Peyer's patch (tissue), 4 donors: ENCODE data around the gene IGF1R. TPM values are rescaled to one million over a fixed set of nuclear protein-coding genes. Genes with fewer than 3 reads are reported as not detected.

Experiments
- DNase-seq, 3 donors: peaks; one replicate each; pipeline ENCODE4 v3.0.0-alpha.2; 2017 to 2019
- H3K27ac ChIP-seq, 4 donors: fragments of 200-600 bp; sonication (generic); one replicate each; pipeline ENCODE4 v1.5.1; 2016 to 2019
- H3K27me3 ChIP-seq, 2 donors: fragments of 200-600 bp; sonication (generic); one replicate each; pipeline ENCODE4 v1.5.1; 2019
- H3K36me3 ChIP-seq, 3 donors: fragments of 200-600 bp; sonication (generic); one replicate each; pipeline ENCODE4 v1.5.1; 2016 to 2019
- H3K4me1 ChIP-seq, 4 donors: fragments of 200-600 bp; sonication (generic); one replicate each; pipeline ENCODE4 v1.5.1; 2016 to 2019
- H3K4me3 ChIP-seq, 4 donors: fragments of 200-600 bp; sonication (generic); 1 replicate in 3 of 4; 2 replicates in 1 of 4; pipeline ENCODE4 v1.5.1; 2016 to 2019; ENCODE audit warnings: mild to moderate bottlenecking in 1 of 4
- H3K9me3 ChIP-seq, 4 donors: fragments of 200-600 bp; sonication (generic); one replicate each; pipeline ENCODE4 v1.5.1; 2016 to 2019; ENCODE audit warnings: mild to moderate bottlenecking in 1 of 4
- CTCF ChIP-seq, 6 experiments: fragments of 450-650 bp in 4 of 6; fragments of 200-600 bp in 2 of 6; sonication (generic) in 1 of 6; IDR thresholded peaks; one replicate each; pipeline ENCODE4 v1.5.1; 2017 to 2019; ENCODE audit warnings: antibody characterized with exemption in 6 of 6, mild to moderate bottlenecking in 3 of 6, moderate library complexity in 1 of 6
- POLR2A ChIP-seq, 2 donors: fragments of 450-650 bp; IDR thresholded peaks; one replicate each; pipeline ENCODE4 v1.5.1; 2017; ENCODE audit warnings: antibody characterized with exemption in 2 of 2, mild to moderate bottlenecking in 2 of 2, moderate library complexity in 2 of 2
- total RNA-seq, 4 donors: library from RNA; depleted of rRNA; stranded (reverse); fragments of >200 nt; gene quantifications; one replicate each; pipeline ENCODE4 v1.1.0, GENCODE V29; 2016

IGF1R gene
- total RNA-seq, 4 donors from 2014 or later, result 29.6 to 176 (median 88.1) TPM

DNA sequence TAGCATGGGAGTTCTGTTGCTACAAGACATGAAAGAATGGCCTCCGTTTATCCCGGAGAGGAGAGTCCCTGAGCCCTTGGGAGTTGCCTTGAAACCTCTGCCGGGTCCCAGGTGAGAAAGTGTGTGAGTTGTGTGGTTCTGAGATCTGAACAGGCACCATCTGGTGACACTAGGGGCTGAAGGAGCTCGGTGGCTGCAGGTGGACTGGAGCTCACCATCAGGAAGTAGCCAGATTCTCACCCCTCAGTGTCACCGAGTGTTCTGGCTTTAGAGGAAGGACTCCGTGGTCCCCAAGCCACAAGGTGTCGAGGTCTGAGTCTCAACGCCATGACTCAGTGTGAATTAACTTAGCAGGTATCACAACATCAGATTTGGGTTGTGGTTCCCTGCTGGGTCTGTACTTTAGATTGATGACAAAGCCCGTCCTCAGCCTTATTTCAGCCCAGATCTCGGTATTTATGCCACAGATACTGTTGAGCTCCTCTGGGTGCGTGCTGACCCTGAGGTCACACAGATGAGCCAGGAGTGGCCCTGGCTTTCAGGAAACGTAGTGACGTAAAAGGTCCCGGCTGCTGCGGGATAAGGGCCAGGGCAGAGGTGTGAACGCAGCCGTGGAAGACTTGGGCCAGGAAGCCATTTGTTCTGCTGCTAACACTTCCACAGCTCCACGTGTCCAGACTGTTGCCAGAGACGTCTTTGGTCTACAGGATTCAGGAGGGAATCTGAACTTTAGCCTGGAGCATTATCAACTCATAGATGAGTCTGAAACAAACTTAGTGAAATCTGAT lies 304.9 kb downstream of the IGF1R start:
- DNase-seq, result no peak
- peaks cover 0 to 6% (median 0%) of the 10 kb centered on the region in 4 donors for H3K4me1 ChIP-seq
- H3K36me3 ChIP-seq, result peaks cover 0 to 54% (median 0%) of the 10 kb centered on the region in 3 donors
- H3K4me3 ChIP-seq, result no peak overlapping the region
- peak overlapping the region in 2 of 4 donors; percentile 62 to 74 for H3K27ac ChIP-seq
- no peaks in the 10 kb centered on the region for H3K9me3 ChIP-seq
- H3K27me3 ChIP-seq, result no peaks in the 10 kb centered on the region
- TF ChIP-seq POLR2A (IDR thresholded peaks at IDR 0.05) (no peak), CTCF (IDR thresholded peaks at IDR 0.05) (no peak)

GRCh38 chr15:98953968-98954367 lies 305.6 kb downstream of the IGF1R start:
- DNase-seq, result no peak
- Histone ChIP-seq H3K4me1 (peaks cover 0 to 6% (median 0%) of the 10 kb centered on the region in 4 donors), H3K27ac (peak overlapping the region; percentile 36 to 74 (median 51)), H3K36me3 (peaks cover 0 to 54% (median 0%) of the 10 kb centered on the region in 3 donors), H3K27me3 (no peaks in the 10 kb centered on the region), H3K9me3 (no peaks in the 10 kb centered on the region), H3K4me3 (no peak overlapping the region)
- TF ChIP-seq POLR2A (IDR thresholded peaks at IDR 0.05) (no peak), CTCF (IDR thresholded peaks at IDR 0.05) (no peak)

GRCh38 chr15:98954411-98954810 lies 306.1 kb downstream of the IGF1R start:
- Histone ChIP-seq H3K4me3 (no peak overlapping the region), H3K27ac (peak overlapping the region in 3 of 4 donors; percentile 39 to 74 (median 40)), H3K9me3 (no peaks in the 10 kb centered on the region), H3K36me3 (peaks cover 0 to 55% (median 0%) of the 10 kb centered on the region in 3 donors), H3K27me3 (no peaks in the 10 kb centered on the region), H3K4me1 (peaks cover 0 to 6% (median 0%) of the 10 kb centered on the region in 4 donors)
- peak in 1 of 3 donors; percentile 56 for DNase-seq
- no peak for TF ChIP-seq CTCF (IDR thresholded peaks at IDR 0.05)
- no peak for TF ChIP-seq POLR2A (IDR thresholded peaks at IDR 0.05)

- Histone ChIP-seq H3K27ac (peak overlapping the region in 2 of 4 donors; percentile 23 to 74), H3K4me3 (no peak overlapping the region), H3K9me3 (no peaks in the 10 kb centered on the region), H3K27me3 (no peaks in the 10 kb centered on the region), H3K36me3 (peaks cover 0 to 54% (median 0%) of the 10 kb centered on the region in 3 donors), H3K4me1 (peaks cover 0 to 6% (median 0%) of the 10 kb centered on the region in 4 donors)
- DNase-seq, result no peak
- TF ChIP-seq CTCF (IDR thresholded peaks at IDR 0.05), result no peak
- TF ChIP-seq POLR2A (IDR thresholded peaks at IDR 0.05), result no peak
These were observed 307.0 kb downstream of the IGF1R start for GRCh38 chr15:98955331-98955730.

GRCh38 chr15:98955961-98956723 lies 307.8 kb downstream of the IGF1R start:
- Histone ChIP-seq H3K27ac (peak overlapping the region in 2 of 4 donors; percentile 23 to 74), H3K4me3 (no peak overlapping the region), H3K36me3 (peaks cover 0 to 55% (median 0%) of the 10 kb centered on the region in 3 donors), H3K9me3 (no peaks in the 10 kb centered on the region), H3K27me3 (no peaks in the 10 kb centered on the region), H3K4me1 (peaks cover 0 to 6% (median 0%) of the 10 kb centered on the region in 4 donors)
- peak in 1 of 3 donors; percentile 31 for DNase-seq
- TF ChIP-seq CTCF (IDR thresholded peaks at IDR 0.05) (no peak), POLR2A (IDR thresholded peaks at IDR 0.05) (no peak)
